D341Med (cell line): ENCODE data around the gene UBE2J2.

ENCODE experiments used
- DNase-seq: peaks from one replicate; pipeline ENCODE4 v3.0.0; 2012; ENCODE audit warnings: low spot score

UBE2J2 gene

GRCh38 chr1:1295154-1295923 is 21.7 kb upstream of the UBE2J2 start:
- no peak for DNase-seq

GRCh38 chr1:1294250-1294890 is 20.7 kb upstream of the UBE2J2 start:
- no peak for DNase-seq

- no peak for DNase-seq
Observed at GRCh38 chr1:1293263-1294249, 19.9 kb upstream of the UBE2J2 start.

- DNase-seq, result no peak
Observed at GRCh38 chr1:1292851-1293250, 19.2 kb upstream of the UBE2J2 start.

- DNase-seq, result no peak
Observed at GRCh38 chr1:1292442-1292779, 18.8 kb upstream of the UBE2J2 start.

- DNase-seq, result peak; percentile 83
Observed at GRCh38 chr1:1291548-1292441, 18.1 kb upstream of the UBE2J2 start.

- no peak for DNase-seq
Observed at GRCh38 chr1:1291023-1291528, 17.4 kb upstream of the UBE2J2 start.

- DNase-seq, result peak; percentile 86
Observed at GRCh38 chr1:1290238-1290731, 16.6 kb upstream of the UBE2J2 start.

- DNase-seq, result no peak
Observed at GRCh38 chr1:1287288-1288110, 13.8 kb upstream of the UBE2J2 start.

GRCh38 chr1:1286313-1287261 is 12.9 kb upstream of the UBE2J2 start:
- no peak for DNase-seq

- no peak for DNase-seq
Observed at GRCh38 chr1:1285611-1286311, 12.1 kb upstream of the UBE2J2 start.

- no peak for DNase-seq
Observed at GRCh38 chr1:1285102-1285571, 11.5 kb upstream of the UBE2J2 start.

- DNase-seq, result no peak
Observed at GRCh38 chr1:1284221-1285101, 10.8 kb upstream of the UBE2J2 start.

- DNase-seq, result peak; percentile 68
Observed at GRCh38 chr1:1283821-1284220, 10.2 kb upstream of the UBE2J2 start.

- no peak for DNase-seq
Observed at GRCh38 chr1:1282998-1283397, 9.3 kb upstream of the UBE2J2 start.

GRCh38 chr1:1281533-1282321 is 8.1 kb upstream of the UBE2J2 start:
- DNase-seq, result no peak
